ENCODE data around the gene OR1D5. TPM values are rescaled to one million over a fixed set of nuclear protein-coding genes. Genes with fewer than 3 reads are reported as not detected.
"Not testable (repeated sequence)": the region's sequence is repeated elsewhere in the genome, so short reads cannot be mapped to it uniquely, and the experiment has no call there.

The OR1D5 gene
- total RNA-seq, 2 donors from 2014 or later = not detected

- 92 to 95% methylated on average over 10 to 26 of the region's 26 CpGs for whole genome bisulfite sequencing, 2 experiments (ENCODE audit: insufficient coverage in 1 of 2, insufficient read length in 1 of 2)
- H3K4me1 Mint-ChIP-seq = no peaks in the 10 kb centered on the region
- Histone ChIP-seq H3K4me1 (ENCODE audit: control insufficient read depth, insufficient read depth, low read length) (no peaks in the 10 kb centered on the region), H3K4me3 (ENCODE audit: low read length) (no peak overlapping the region), H3K9me3 (ENCODE audit: control insufficient read depth, low read length) (no peaks in the 10 kb centered on the region), H3K27ac (ENCODE audit: low read depth, low read length) (no peak overlapping the region), H3K9ac (ENCODE audit: extremely low read depth, low read length, poor library complexity, severe bottlenecking) (no peak overlapping the region), H3K27me3 (ENCODE audit: control insufficient read depth, insufficient read depth, low read length, poor library complexity, severe bottlenecking) (no peaks in the 10 kb centered on the region), H3K36me3 (ENCODE audit: control insufficient read depth, insufficient read depth, low read length) (peaks cover 4% of the 10 kb centered on the region)
- H3K4me3 Mint-ChIP-seq = no peak overlapping the region
- no peaks in the 10 kb centered on the region for H3K27me3 Mint-ChIP-seq (ENCODE audit: insufficient read depth)
- TF ChIP-seq, protein P1, sequence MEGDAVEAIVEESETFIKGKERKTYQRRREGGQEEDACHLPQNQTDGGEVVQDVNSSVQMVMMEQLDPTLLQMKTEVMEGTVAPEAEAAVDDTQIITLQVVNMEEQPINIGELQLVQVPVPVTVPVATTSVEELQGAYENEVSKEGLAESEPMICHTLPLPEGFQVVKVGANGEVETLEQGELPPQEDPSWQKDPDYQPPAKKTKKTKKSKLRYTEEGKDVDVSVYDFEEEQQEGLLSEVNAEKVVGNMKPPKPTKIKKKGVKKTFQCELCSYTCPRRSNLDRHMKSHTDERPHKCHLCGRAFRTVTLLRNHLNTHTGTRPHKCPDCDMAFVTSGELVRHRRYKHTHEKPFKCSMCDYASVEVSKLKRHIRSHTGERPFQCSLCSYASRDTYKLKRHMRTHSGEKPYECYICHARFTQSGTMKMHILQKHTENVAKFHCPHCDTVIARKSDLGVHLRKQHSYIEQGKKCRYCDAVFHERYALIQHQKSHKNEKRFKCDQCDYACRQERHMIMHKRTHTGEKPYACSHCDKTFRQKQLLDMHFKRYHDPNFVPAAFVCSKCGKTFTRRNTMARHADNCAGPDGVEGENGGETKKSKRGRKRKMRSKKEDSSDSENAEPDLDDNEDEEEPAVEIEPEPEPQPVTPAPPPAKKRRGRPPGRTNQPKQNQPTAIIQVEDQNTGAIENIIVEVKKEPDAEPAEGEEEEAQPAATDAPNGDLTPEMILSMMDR (conservative IDR thresholded peaks at IDR 0.05) = no peak
- DNase-seq = peak; percentile 36
- no peaks in the 10 kb centered on the region for H3K9me3 Mint-ChIP-seq
- peaks cover 10% of the 10 kb centered on the region for H3K36me3 Mint-ChIP-seq (ENCODE audit: low read depth)
- H3K27ac Mint-ChIP-seq = no peak overlapping the region
These were observed 29.4 kb downstream of the OR1D5 start for GRCh38 chr17:3033741-3034577.

DNA sequence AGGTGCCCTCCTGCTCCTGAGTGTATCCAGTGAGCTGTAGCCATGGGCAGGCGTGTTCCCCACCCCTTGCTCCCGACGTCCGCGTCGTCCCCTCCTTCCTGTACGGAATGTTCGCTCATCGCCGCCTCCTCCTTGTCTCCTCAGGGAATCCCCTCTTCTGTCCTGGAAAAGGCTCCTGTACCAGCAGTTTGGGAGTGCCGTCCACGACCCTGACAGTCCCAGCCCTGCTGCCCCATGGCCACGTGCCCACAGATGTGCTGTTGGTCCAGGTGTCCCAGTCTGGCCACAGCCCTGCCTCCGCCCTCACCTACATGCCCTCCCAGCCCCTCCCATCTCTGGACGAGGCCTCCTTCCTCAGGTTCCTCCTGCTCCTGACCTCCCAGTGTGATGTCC, 30.2 kb downstream of the OR1D5 start:
- Histone ChIP-seq H3K9me3 (ENCODE audit: control insufficient read depth, low read length) (no peaks in the 10 kb centered on the region), H3K9ac (ENCODE audit: extremely low read depth, low read length, poor library complexity, severe bottlenecking) (no peak overlapping the region), H3K36me3 (ENCODE audit: control insufficient read depth, insufficient read depth, low read length) (peaks cover 4% of the 10 kb centered on the region), H3K4me3 (ENCODE audit: low read length) (no peak overlapping the region), H3K27me3 (ENCODE audit: control insufficient read depth, insufficient read depth, low read length, poor library complexity, severe bottlenecking) (no peaks in the 10 kb centered on the region), H3K27ac (ENCODE audit: low read depth, low read length) (no peak overlapping the region), H3K4me1 (ENCODE audit: control insufficient read depth, insufficient read depth, low read length) (no peaks in the 10 kb centered on the region)
- peak; percentile 43 for DNase-seq
- TF ChIP-seq, protein P1 (conservative IDR thresholded peaks at IDR 0.05) = no peak
- 85 to 95% methylated on average over 13 to 15 of the region's 15 CpGs for WGBS, 2 experiments (ENCODE audit: insufficient coverage in 1 of 2, insufficient read length in 1 of 2)
- no peak overlapping the region for H3K4me3 Mint-ChIP-seq
- H3K9me3 Mint-ChIP-seq = no peaks in the 10 kb centered on the region
- peaks cover 14% of the 10 kb centered on the region for H3K36me3 Mint-ChIP-seq (ENCODE audit: low read depth)
- no peaks in the 10 kb centered on the region for H3K4me1 Mint-ChIP-seq
- no peaks in the 10 kb centered on the region for H3K27me3 Mint-ChIP-seq (ENCODE audit: insufficient read depth)
- no peak overlapping the region for H3K27ac Mint-ChIP-seq

DNA sequence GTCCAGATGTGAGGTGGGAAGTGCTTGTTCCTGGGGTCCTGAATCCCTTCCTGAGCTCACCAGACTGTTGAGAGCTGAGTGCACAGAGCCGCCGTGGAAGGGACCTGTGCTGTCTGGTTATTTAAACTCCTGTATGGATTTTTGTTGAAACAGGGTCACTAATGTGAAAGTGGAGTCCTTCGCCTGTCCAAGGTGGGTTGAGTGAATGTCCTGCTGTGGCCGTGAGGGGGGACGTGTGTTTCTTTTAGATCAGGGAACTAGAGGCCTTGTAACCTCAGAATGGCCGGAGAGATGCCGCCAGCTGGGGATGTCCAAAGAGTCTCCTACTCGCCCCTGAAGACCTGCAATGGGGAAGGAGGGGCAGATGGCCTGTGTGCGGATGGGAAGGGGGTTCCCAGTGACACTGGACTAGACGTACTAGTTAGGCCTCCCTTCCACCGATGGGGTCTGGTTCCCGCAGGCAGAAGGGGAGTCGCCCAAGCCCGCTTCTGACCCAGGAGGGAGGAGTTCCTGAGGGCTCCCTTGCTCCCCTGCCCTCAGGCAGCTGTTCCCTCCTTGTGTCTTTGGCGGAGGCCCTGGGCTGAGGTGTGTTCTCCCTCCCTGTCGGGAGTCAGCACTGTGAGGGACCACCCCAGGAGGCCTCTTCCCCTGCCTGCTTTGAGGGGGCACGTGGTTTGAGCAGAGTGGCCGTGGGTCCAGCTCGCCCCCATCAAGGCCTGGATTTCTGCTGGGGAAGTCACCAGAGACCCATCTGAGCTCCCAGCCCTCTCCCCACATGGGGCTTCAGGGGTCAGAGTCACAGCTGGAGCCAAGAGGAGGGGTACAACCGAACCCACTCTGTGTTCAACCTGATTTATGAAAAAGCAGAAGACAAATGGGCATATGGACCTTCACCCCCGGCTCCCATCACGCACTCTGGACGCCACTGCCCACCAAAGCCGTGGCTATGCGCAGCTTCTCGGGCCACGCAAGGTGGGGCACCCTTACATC, 30.9 kb downstream of the OR1D5 start:
- H3K9me3 ChIP-seq (ENCODE audit: control insufficient read depth, low read length) = no peaks in the 10 kb centered on the region
- peak; percentile 45 for DNase-seq
- H3K9me3 Mint-ChIP-seq = no peaks in the 10 kb centered on the region
- H3K27me3 Mint-ChIP-seq (ENCODE audit: insufficient read depth) = no peaks in the 10 kb centered on the region
- H3K4me1 Mint-ChIP-seq = no peaks in the 10 kb centered on the region
- TF ChIP-seq, protein P1 (conservative IDR thresholded peaks at IDR 0.05) = no peak
- peaks cover 16% of the 10 kb centered on the region for H3K36me3 Mint-ChIP-seq (ENCODE audit: low read depth)
- no peak overlapping the region for H3K9ac ChIP-seq (ENCODE audit: extremely low read depth, low read length, poor library complexity, severe bottlenecking)
- no peak overlapping the region for H3K4me3 Mint-ChIP-seq
- no peak overlapping the region for H3K27ac ChIP-seq (ENCODE audit: low read depth, low read length)
- no peak overlapping the region for H3K4me3 ChIP-seq (ENCODE audit: low read length)
- H3K36me3 ChIP-seq (ENCODE audit: control insufficient read depth, insufficient read depth, low read length) = peaks cover 4% of the 10 kb centered on the region
- no peaks in the 10 kb centered on the region for H3K27me3 ChIP-seq (ENCODE audit: control insufficient read depth, insufficient read depth, low read length, poor library complexity, severe bottlenecking)
- no peaks in the 10 kb centered on the region for H3K4me1 ChIP-seq (ENCODE audit: control insufficient read depth, insufficient read depth, low read length)
- 89 to 91% methylated on average over 15 to 27 of the region's 27 CpGs for WGBS, 2 experiments (ENCODE audit: insufficient coverage in 1 of 2, insufficient read length in 1 of 2)
- no peak overlapping the region for H3K27ac Mint-ChIP-seq

- not testable (repeated sequence) for H3K4me3 ChIP-seq (ENCODE audit: low read length); H3K9ac ChIP-seq (ENCODE audit: extremely low read depth, low read length, poor library complexity, severe bottlenecking); H3K9me3 ChIP-seq (ENCODE audit: control insufficient read depth, low read length); H3K4me1 Mint-ChIP-seq; H3K36me3 ChIP-seq (ENCODE audit: control insufficient read depth, insufficient read depth, low read length); H3K9me3 Mint-ChIP-seq; H3K27me3 ChIP-seq (ENCODE audit: control insufficient read depth, insufficient read depth, low read length, poor library complexity, severe bottlenecking); H3K27ac Mint-ChIP-seq; H3K4me3 Mint-ChIP-seq; H3K4me1 ChIP-seq (ENCODE audit: control insufficient read depth, insufficient read depth, low read length); H3K27me3 Mint-ChIP-seq (ENCODE audit: insufficient read depth); H3K27ac ChIP-seq (ENCODE audit: low read depth, low read length)
- H3K36me3 Mint-ChIP-seq (ENCODE audit: low read depth) = peaks cover 21% of the 10 kb centered on the region
- DNase-seq = peak; percentile 28
- 94 to 96% methylated on average over 5 to 14 of the region's 14 CpGs for WGBS, 2 experiments (ENCODE audit: insufficient coverage in 1 of 2, insufficient read length in 1 of 2)
These were observed 32.4 kb downstream of the OR1D5 start for GRCh38 chr17:3030852-3031470.

Data from endodermal cell (in vitro differentiated cells).